Upper lobe of left lung (tissue), 4 donors: Measurements from ENCODE around the gene TYW5.

Experiments
- EP300 ChIP-seq, 4 donors: sonication (generic); formaldehyde crosslinking; IDR thresholded peaks; one replicate each; pipeline ENCODE4 v1.5.1; 2017; ENCODE audit warnings: antibody characterized with exemption in 4 of 4, control low read depth in 2 of 4
- POLR2A ChIP-seq, 4 donors: fragments of 450-650 bp; IDR thresholded peaks; one replicate each; pipeline ENCODE4 v1.5.1; 2016 to 2017; ENCODE audit warnings: antibody characterized with exemption in 4 of 4, mild to moderate bottlenecking in 2 of 4

GRCh38 chr2:199992296-199992695 is 37.0 kb upstream of the TYW5 start:
- TF ChIP-seq POLR2A (IDR thresholded peaks at IDR 0.05) (no peak), EP300 (IDR thresholded peaks at IDR 0.05) (no peak)
